Mesenteric fat pad (tissue), 1 donor: ENCODE measurements around the gene PIK3C2G. TPM values are rescaled to one million over a fixed set of nuclear protein-coding genes. Genes with fewer than 3 reads are reported as not detected.

ENCODE experiments used
- DNase-seq: peaks from one replicate; pipeline ENCODE4 v3.0.0-alpha.2; 2020; ENCODE audit warnings: low spot score
- total RNA-seq: library from RNA; stranded (reverse); fragmentation: NEBNext Ultra II Directional; extraction: Animal tissue kit (Norgen Biotek cat#: 25700); gene quantifications from one replicate; pipeline ENCODE4 v1.2.1, GENCODE V29; 2021
- donor health status: DM: yes; HTN: yes; CAD: no.

Gene PIK3C2G
- total RNA-seq, 1 donor from 2014 or later: 0.13 TPM

GRCh38 chr12:18340186-18340585, 78.9 kb downstream of the PIK3C2G start:
- no peak for DNase-seq

GRCh38 chr12:18340786-18341185, 79.5 kb downstream of the PIK3C2G start:
- DNase-seq: no peak

- DNase-seq: no peak
Observed at GRCh38 chr12:18343708-18344107, 82.4 kb downstream of the PIK3C2G start.

GRCh38 chr12:18345021-18345735, 83.9 kb downstream of the PIK3C2G start:
- no peak for DNase-seq

GRCh38 chr12:18352312-18352711, 91.0 kb downstream of the PIK3C2G start:
- no peak for DNase-seq

- no peak for DNase-seq
Observed at GRCh38 chr12:18355429-18355828, 94.1 kb downstream of the PIK3C2G start.

- DNase-seq: no peak
Observed at GRCh38 chr12:18358077-18358476, 96.8 kb downstream of the PIK3C2G start.

- DNase-seq: no peak
Observed at GRCh38 chr12:18358930-18359329, 97.6 kb downstream of the PIK3C2G start.

GRCh38 chr12:18361433-18361832, 100.1 kb downstream of the PIK3C2G start:
- no peak for DNase-seq

GRCh38 chr12:18363321-18363720, 102.0 kb downstream of the PIK3C2G start:
- DNase-seq: no peak

GRCh38 chr12:18368594-18368993, 107.3 kb downstream of the PIK3C2G start:
- no peak for DNase-seq

GRCh38 chr12:18373181-18373580, 111.9 kb downstream of the PIK3C2G start:
- DNase-seq: no peak

- DNase-seq: no peak
Observed at GRCh38 chr12:18375131-18375530, 113.8 kb downstream of the PIK3C2G start.

- no peak for DNase-seq
Observed at GRCh38 chr12:18375583-18375982, 114.3 kb downstream of the PIK3C2G start.

- no peak for DNase-seq
Observed at GRCh38 chr12:18382236-18382885, 121.0 kb downstream of the PIK3C2G start.

- no peak for DNase-seq
Observed at GRCh38 chr12:18383203-18383602, 121.9 kb downstream of the PIK3C2G start.

GRCh38 chr12:18387706-18388105, 126.4 kb downstream of the PIK3C2G start:
- no peak for DNase-seq

- DNase-seq: no peak
Observed at GRCh38 chr12:18389820-18390219, 128.5 kb downstream of the PIK3C2G start.

GRCh38 chr12:18391151-18391550, 129.8 kb downstream of the PIK3C2G start:
- DNase-seq: no peak

- DNase-seq: no peak
Observed at GRCh38 chr12:18394742-18395141, 133.4 kb downstream of the PIK3C2G start.

GRCh38 chr12:18400186-18400585, 138.9 kb downstream of the PIK3C2G start:
- no peak for DNase-seq

GRCh38 chr12:18402872-18403611, 141.7 kb downstream of the PIK3C2G start:
- DNase-seq: no peak
